Measurements from ENCODE around the gene PARD3. TPM values are rescaled to one million over a fixed set of nuclear protein-coding genes. Genes with fewer than 3 reads are reported as not detected.

The PARD3 gene
- total RNA-seq, 3 donors from 2014 or later: 39.5 to 87.9 (median 47.0) TPM

DNA sequence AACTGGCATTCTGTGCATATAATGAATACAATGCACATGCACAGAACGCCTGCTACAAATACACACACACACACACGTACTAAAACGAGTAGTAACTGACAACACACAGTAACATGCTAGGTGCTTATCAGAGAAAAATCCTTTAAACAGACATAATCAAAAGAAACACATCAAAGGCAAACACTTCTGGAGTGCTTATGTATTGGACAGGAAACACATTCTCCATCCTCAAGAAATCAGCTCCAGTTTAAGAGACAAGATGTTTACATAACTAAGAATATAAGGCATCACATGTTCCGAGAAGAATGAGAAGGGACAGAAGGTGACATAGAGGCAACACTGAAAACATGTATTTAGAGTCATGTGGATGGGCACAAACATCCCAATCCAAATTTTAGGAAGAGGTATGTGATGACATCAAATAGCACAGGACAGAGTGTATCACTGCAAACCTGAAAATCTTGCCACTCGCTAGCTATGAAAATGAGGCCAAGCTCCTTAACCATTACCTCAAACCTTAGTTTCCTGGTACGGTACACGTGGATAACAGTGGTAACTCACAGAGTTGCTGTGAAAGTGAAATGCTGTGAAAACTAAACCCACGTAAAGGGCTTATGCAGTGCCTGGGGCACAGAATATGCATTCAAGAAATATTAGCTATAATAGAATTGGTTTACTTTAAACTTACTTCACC lies 619.6 kb downstream of the PARD3 start:
- no peak for ATAC-seq
- Histone ChIP-seq H3K9me3 (no peaks in the 10 kb centered on the region), H3K4me3 (no peak overlapping the region), H3K4me1 (ENCODE audit: low read depth) (no peaks in the 10 kb centered on the region), H3K36me3 (ENCODE audit: low read depth) (no peaks in the 10 kb centered on the region)
- DNase-seq: no peak
- TF ChIP-seq, protein P1, sequence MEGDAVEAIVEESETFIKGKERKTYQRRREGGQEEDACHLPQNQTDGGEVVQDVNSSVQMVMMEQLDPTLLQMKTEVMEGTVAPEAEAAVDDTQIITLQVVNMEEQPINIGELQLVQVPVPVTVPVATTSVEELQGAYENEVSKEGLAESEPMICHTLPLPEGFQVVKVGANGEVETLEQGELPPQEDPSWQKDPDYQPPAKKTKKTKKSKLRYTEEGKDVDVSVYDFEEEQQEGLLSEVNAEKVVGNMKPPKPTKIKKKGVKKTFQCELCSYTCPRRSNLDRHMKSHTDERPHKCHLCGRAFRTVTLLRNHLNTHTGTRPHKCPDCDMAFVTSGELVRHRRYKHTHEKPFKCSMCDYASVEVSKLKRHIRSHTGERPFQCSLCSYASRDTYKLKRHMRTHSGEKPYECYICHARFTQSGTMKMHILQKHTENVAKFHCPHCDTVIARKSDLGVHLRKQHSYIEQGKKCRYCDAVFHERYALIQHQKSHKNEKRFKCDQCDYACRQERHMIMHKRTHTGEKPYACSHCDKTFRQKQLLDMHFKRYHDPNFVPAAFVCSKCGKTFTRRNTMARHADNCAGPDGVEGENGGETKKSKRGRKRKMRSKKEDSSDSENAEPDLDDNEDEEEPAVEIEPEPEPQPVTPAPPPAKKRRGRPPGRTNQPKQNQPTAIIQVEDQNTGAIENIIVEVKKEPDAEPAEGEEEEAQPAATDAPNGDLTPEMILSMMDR (IDR thresholded peaks at IDR 0.05): no peak
- intact Hi-C loops (cut with DNase I, micrococcal nuclease): no loop called here

DNA sequence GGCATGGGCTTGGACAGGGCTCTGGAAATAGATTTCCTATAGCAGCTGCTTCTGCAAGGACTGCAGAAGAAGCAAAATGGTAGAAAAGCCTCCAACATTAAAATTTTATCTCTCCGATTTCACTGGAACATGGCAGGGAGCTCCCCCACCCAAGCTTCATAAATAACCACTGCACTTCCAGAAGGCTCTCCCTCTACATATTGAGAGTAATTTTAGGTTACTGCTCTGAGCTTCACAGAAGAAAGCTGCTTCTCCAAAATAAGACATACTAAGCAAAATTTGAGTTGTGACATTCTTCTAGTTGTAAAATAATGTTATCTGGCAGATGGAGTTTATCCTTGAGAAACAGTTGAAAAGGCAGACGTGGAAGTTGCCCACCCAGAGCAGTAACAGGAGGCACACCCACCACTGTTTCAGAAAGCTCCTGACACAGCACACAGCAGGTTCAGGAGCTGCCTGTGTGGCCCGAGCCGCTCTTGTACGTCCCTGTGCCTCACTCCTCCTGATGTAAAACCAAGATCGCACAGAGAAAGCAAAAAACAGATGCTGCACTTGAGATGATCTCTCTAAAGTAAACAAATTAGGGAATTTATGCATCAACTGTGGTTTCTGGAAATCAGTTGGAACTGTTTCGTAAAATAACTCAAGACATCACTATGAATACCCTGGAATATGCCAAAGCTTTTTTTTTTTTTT lies 621.0 kb downstream of the PARD3 start:
- Histone ChIP-seq H3K9me3 (no peaks in the 10 kb centered on the region), H3K4me1 (ENCODE audit: low read depth) (no peaks in the 10 kb centered on the region), H3K36me3 (ENCODE audit: low read depth) (no peaks in the 10 kb centered on the region), H3K4me3 (no peak overlapping the region)
- TF ChIP-seq, protein P1 (IDR thresholded peaks at IDR 0.05): no peak
- intact Hi-C loops (cut with DNase I, micrococcal nuclease): no loop called here
- ATAC-seq (peak; percentile 36), DNase-seq (no peak)

DNA sequence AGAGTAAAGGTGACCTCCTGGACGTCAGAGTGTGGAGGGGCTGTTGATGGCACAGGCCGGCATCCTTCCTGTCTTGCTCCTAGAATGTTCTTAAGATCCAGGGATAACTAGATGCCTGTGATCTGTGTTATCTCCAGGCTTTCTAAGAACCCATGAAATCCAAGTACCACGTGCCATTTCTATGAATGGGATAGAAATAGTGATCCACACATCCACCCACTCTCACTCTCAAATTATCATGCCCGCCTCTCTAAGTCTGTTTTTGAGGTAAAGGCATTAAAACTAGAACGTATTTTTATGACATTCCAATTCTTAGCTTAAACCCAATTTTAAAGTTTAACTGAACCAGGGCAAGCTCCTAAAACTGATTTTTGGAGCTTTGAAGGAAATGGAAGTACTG lies 622.5 kb downstream of the PARD3 start:
- H3K4me3 ChIP-seq: no peak overlapping the region
- no peaks in the 10 kb centered on the region for H3K9me3 ChIP-seq
- intact Hi-C loops (cut with DNase I, micrococcal nuclease): no loop called here
- TF ChIP-seq, protein P1 (IDR thresholded peaks at IDR 0.05): no peak
- no peaks in the 10 kb centered on the region for H3K36me3 ChIP-seq (ENCODE audit: low read depth)
- no peaks in the 10 kb centered on the region for H3K4me1 ChIP-seq (ENCODE audit: low read depth)
- ATAC-seq (no peak), DNase-seq (no peak)

DNA sequence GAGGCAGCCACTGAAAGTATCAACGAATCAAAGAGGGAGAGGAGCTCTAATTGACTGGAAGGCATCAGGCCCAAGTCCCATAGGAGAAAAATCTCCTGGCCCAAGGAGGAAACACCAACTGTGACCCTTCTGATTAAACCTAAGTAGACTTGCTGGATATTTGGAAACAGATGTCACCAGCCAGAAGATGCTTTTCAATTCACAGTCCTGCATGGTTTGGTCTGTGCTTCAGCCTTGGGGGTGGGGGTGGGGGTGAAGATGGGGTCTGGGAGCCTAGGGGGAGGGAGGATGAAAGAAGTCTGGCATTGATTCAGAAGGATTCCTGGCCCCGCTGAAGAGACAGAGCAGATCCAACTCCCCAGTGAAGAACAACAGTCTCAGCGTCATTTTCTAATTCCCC lies 623.7 kb downstream of the PARD3 start:
- no peak for ATAC-seq
- intact Hi-C loops (cut with DNase I, micrococcal nuclease): no loop called here

DNA sequence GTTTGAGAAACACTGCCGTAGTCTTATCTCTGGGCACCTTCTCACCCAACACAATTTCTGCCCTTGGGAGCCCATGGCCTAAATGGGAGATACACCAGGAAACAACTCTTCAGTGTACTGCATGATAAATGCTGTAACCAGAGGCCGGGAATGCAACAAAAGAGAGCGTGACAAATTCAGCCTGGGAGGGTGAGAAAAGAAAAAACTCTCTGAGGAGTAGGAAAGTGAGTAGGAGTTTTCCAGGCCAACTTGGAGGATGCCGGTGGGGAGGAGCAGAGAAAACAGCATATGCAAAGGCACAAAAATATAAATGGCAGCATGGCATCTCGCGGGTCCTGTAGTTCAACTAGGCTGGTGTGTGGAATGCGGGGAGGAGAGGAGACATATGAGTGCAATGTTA lies 624.5 kb downstream of the PARD3 start:
- H3K4me3 ChIP-seq: no peak overlapping the region
- intact Hi-C loops (cut with DNase I, micrococcal nuclease): no loop called here
- H3K4me1 ChIP-seq (ENCODE audit: low read depth): peaks cover 6% of the 10 kb centered on the region
- DNase-seq (no peak), ATAC-seq (no peak)
- no peaks in the 10 kb centered on the region for H3K9me3 ChIP-seq
- H3K36me3 ChIP-seq (ENCODE audit: low read depth): no peaks in the 10 kb centered on the region
- TF ChIP-seq, protein P1 (IDR thresholded peaks at IDR 0.05): no peak

More for the DNA sequence above, 623.7 kb downstream of the PARD3 start:
- Histone ChIP-seq H3K4me3 (no peak overlapping the region), H3K4me1 (ENCODE audit: low read depth) (no peaks in the 10 kb centered on the region), H3K36me3 (ENCODE audit: low read depth) (no peaks in the 10 kb centered on the region), H3K9me3 (no peaks in the 10 kb centered on the region)
- DNase-seq: no peak
- TF ChIP-seq, protein P1 (IDR thresholded peaks at IDR 0.05): no peak
